HepG2 (cell line): ENCODE measurements around the gene TRPT1. TPM values are rescaled to one million over a fixed set of nuclear protein-coding genes. Genes with fewer than 3 reads are reported as not detected.

Experiments used
- AKAP8 ChIP-seq: sonication (generic); formaldehyde crosslinking; IDR thresholded peaks from 2 replicates; pipeline ENCODE4 v1.5.1; 2020; ENCODE audit warnings: mild to moderate bottlenecking, missing genetic modification reagents
- ARID4A ChIP-seq: sonication (generic); formaldehyde crosslinking; IDR thresholded peaks from 2 replicates; pipeline ENCODE4 v1.5.0; 2020; ENCODE audit warnings: mild to moderate bottlenecking, missing genetic modification reagents, borderline replicate concordance
- DPF2 ChIP-seq: sonication (generic); formaldehyde crosslinking; IDR thresholded peaks from 2 replicates; pipeline ENCODE4 v1.4.0; 2020; ENCODE audit warnings: mild to moderate bottlenecking, low read depth, missing genetic modification reagents, borderline replicate concordance
- EEA1 ChIP-seq: sonication (generic); formaldehyde crosslinking; IDR thresholded peaks from 2 replicates; pipeline ENCODE4 v1.5.1; 2020; ENCODE audit warnings: mild to moderate bottlenecking, missing genetic modification reagents, borderline replicate concordance
- ETV5 ChIP-seq: IDR thresholded peaks from 2 replicates; pipeline ENCODE4 v1.6.1; 2018; ENCODE audit warnings: missing biosample characterization, missing genetic modification reagents, inconsistent platforms, borderline replicate concordance
- HOXA7 ChIP-seq: sonication (generic); formaldehyde crosslinking; IDR thresholded peaks from 2 replicates; pipeline ENCODE4 v1.8.1; 2022; ENCODE audit warnings: mild to moderate bottlenecking, missing genetic modification reagents, moderate library complexity
- HOXA9 ChIP-seq: sonication (generic); formaldehyde crosslinking; IDR thresholded peaks from 2 replicates; pipeline ENCODE4 v1.8.1; 2022; ENCODE audit warnings: missing genetic modification reagents, mild to moderate bottlenecking, moderate library complexity, borderline replicate concordance
- IRF2 ChIP-seq: IDR thresholded peaks from 2 replicates; pipeline ENCODE4 v1.6.1; 2018; ENCODE audit warnings: missing genetic modification reagents, missing compliant biosample characterization
- JUN ChIP-seq: sonication (generic); formaldehyde crosslinking; IDR thresholded peaks from 2 replicates; pipeline ENCODE4 v1.4.0; 2020; ENCODE audit warnings: mild to moderate bottlenecking, missing genetic modification reagents
- LBX2 ChIP-seq: sonication (generic); formaldehyde crosslinking; IDR thresholded peaks from 2 replicates; pipeline ENCODE4 v1.5.0; 2020; ENCODE audit warnings: missing genetic modification reagents, mild to moderate bottlenecking, borderline replicate concordance
- MAX ChIP-seq: IDR thresholded peaks from 2 replicates; pipeline ENCODE4 v1.6.1; 2012; ENCODE audit warnings: inconsistent platforms
- MAZ ChIP-seq, 2 experiments: sonication (generic) in 1 of 2; formaldehyde crosslinking in 1 of 2; IDR thresholded peaks; 2 replicates each; pipeline versions ENCODE4 v1.5.0 to v1.6.1; 2012 to 2020; ENCODE audit warnings: low read depth in 2 of 2, mild to moderate bottlenecking in 2 of 2, borderline replicate concordance in 1 of 2, improper control_type of control experiment in 1 of 2, low read length in 1 of 2, missing genetic modification reagents in 1 of 2, moderate library complexity in 1 of 2
- RCOR2 ChIP-seq: IDR thresholded peaks from 2 replicates; pipeline ENCODE4 v1.6.1; 2016; ENCODE audit warnings: missing biosample characterization, missing genetic modification reagents
- SAFB2 ChIP-seq: sonication (generic); formaldehyde crosslinking; IDR thresholded peaks from 2 replicates; pipeline ENCODE4 v1.5.1; 2020; ENCODE audit warnings: missing genetic modification reagents, low read depth, mild to moderate bottlenecking, borderline replicate concordance
- SRY ChIP-seq: sonication (generic); formaldehyde crosslinking; IDR thresholded peaks from 2 replicates; pipeline ENCODE4 v1.8.0; 2022; ENCODE audit warnings: mild to moderate bottlenecking, missing genetic modification reagents
- ZBTB46 ChIP-seq: sonication (generic); formaldehyde crosslinking; IDR thresholded peaks from 2 replicates; pipeline ENCODE4 v1.4.0; 2020; ENCODE audit warnings: mild to moderate bottlenecking, missing genetic modification reagents, borderline replicate concordance
- ZNF138 ChIP-seq: sonication (generic); formaldehyde crosslinking; IDR thresholded peaks from 2 replicates; pipeline ENCODE4 v1.5.0; 2020; ENCODE audit warnings: mild to moderate bottlenecking, low read depth, missing genetic modification reagents
- ZNF264 ChIP-seq: sonication (generic); formaldehyde crosslinking; IDR thresholded peaks from 2 replicates; pipeline ENCODE4 v1.4.0; 2020; ENCODE audit warnings: missing genetic modification reagents
- ZNF337 ChIP-seq: sonication (generic); formaldehyde crosslinking; IDR thresholded peaks from 2 replicates; pipeline ENCODE4 v1.5.1; 2020; ENCODE audit warnings: missing genetic modification reagents, low read depth, mild to moderate bottlenecking, borderline replicate concordance
- ZNF598 ChIP-seq: sonication (generic); formaldehyde crosslinking; IDR thresholded peaks from 2 replicates; pipeline ENCODE4 v1.5.1; 2020; ENCODE audit warnings: mild to moderate bottlenecking, missing genetic modification reagents, borderline replicate concordance
- ZNF775 ChIP-seq: sonication (generic); formaldehyde crosslinking; IDR thresholded peaks from 2 replicates; pipeline ENCODE4 v1.4.0; 2020; ENCODE audit warnings: missing genetic modification reagents, mild to moderate bottlenecking, moderate library complexity, borderline replicate concordance
- polyA plus RNA-seq, 8 experiments: library from polyadenylated mRNA; depleted of rRNA in 3 of 8; stranded (reverse) in 7 of 8; unstranded in 1 of 8; fragments of >200 nt; fragmentation: Illumina TruSeq in 4 of 8; extraction: Trizol in 4 of 8; gene quantifications; 2 replicates each; pipeline versions ENCODE4 v1.2.1 to v1.2.3, GENCODE V29; 2011 to 2016; ENCODE audit warnings: low read depth in 4 of 8, missing spikeins in 1 of 8, mixed read lengths in 1 of 8; ENCODE audit not compliant: insufficient read depth in 1 of 8
- total RNA-seq, 5 experiments: library from RNA; depleted of rRNA; stranded (reverse); fragments of >200 nt; fragmentation: Illumina TruSeq; extraction: Trizol; gene quantifications; 2 replicates each; pipeline ENCODE4 v1.2.3, GENCODE V29; 2016; ENCODE audit warnings: low read depth in 1 of 5

Gene TRPT1
- total and polyA plus RNA-seq, 2 of the 13 experiments (the other 11 are each of a cell fraction or from before 2014, with no cell fraction given), result 24.8 to 40.7 TPM

GRCh38 chr11:64246871-64247728 is 21.1 kb upstream of the TRPT1 start, which contains the start of gene PPP1R14B (continued):
- peak; percentile 80 for TF ChIP-seq MAX
- TF ChIP-seq ARID4A (CRISPR knock-in tag), result peak; percentile 81
- TF ChIP-seq MAZ (IDR thresholded peaks at IDR 0.05; ENCODE audit: borderline replicate concordance, low read depth, low read length), result peak; percentile 34; the same call in 1 of the 2 replicates
- peak; percentile 74 for TF ChIP-seq MAZ (CRISPR knock-in tag; IDR thresholded peaks at IDR 0.05; ENCODE audit: low read depth)
- TF ChIP-seq ETV5 (CRISPR knock-in tag), result peak; percentile 64
- TF ChIP-seq ZNF598 (CRISPR knock-in tag), result 0 out of 2 replicates have a peak, but pooled peaks have one; percentile 31
- peak; percentile 66; the same call in 1 of the 2 replicates for TF ChIP-seq ZNF138
- TF ChIP-seq EEA1 (CRISPR knock-in tag), result 0 out of 2 replicates have a peak, but pooled peaks have one; percentile 29
- 0 out of 2 replicates have a peak, but pooled peaks have one; percentile 77 for TF ChIP-seq LBX2 (CRISPR knock-in tag)
- TF ChIP-seq SRY, result no peak
- TF ChIP-seq HOXA7, result no peak
- TF ChIP-seq ZNF264 (CRISPR knock-in tag), result no peak
- no peak for TF ChIP-seq DPF2
- no peak for TF ChIP-seq ZNF337 (CRISPR knock-in tag)
- no peak; the same call in 1 of the 2 replicates for TF ChIP-seq IRF2
- no peak for TF ChIP-seq RCOR2 (CRISPR knock-in tag)
- TF ChIP-seq SAFB2, result peak; percentile 71; the same call in 1 of the 2 replicates
- TF ChIP-seq HOXA9, result peak; percentile 48; the same call in 1 of the 2 replicates
- peak; percentile 52; the same call in 1 of the 2 replicates for TF ChIP-seq AKAP8
- TF ChIP-seq ZBTB46, result no peak
- TF ChIP-seq ZNF775 (CRISPR knock-in tag), result no peak
- no peak for TF ChIP-seq JUN (CRISPR knock-in tag)
